WTC11 (cell line): ENCODE data around the gene UCKL1.

Experiments used
- AFF4 ChIP-seq: sonication (generic); formaldehyde crosslinking; IDR thresholded peaks from 2 replicates; pipeline ENCODE4 v1.8.1; 2023; ENCODE audit warnings: mild to moderate bottlenecking, missing genetic modification reagents, borderline replicate concordance
- ATF1 ChIP-seq: sonication (generic); formaldehyde crosslinking; IDR thresholded peaks from 2 replicates; pipeline ENCODE4 v1.8.1; 2023; ENCODE audit warnings: mild to moderate bottlenecking, moderate library complexity, missing genetic modification reagents
- ATF2 ChIP-seq: sonication (generic); formaldehyde crosslinking; IDR thresholded peaks from 2 replicates; pipeline ENCODE4 v1.8.1; 2022; ENCODE audit warnings: low read depth, missing genetic modification reagents, borderline replicate concordance
- CREB1 ChIP-seq: sonication (generic); formaldehyde crosslinking; IDR thresholded peaks from 2 replicates; pipeline ENCODE4 v1.8.0; 2023; ENCODE audit warnings: mild to moderate bottlenecking, missing genetic modification reagents
- CTCF ChIP-seq: fragments of 200-600 bp; IDR thresholded peaks from 2 replicates; pipeline ENCODE4 v1.8.0; 2022; ENCODE audit warnings: antibody characterized with exemption
- ESRRA ChIP-seq: sonication (generic); formaldehyde crosslinking; IDR thresholded peaks from 2 replicates; pipeline ENCODE4 v1.8.1; 2022; ENCODE audit warnings: mild to moderate bottlenecking, missing genetic modification reagents, borderline replicate concordance
- TEAD1 ChIP-seq: sonication (generic); formaldehyde crosslinking; IDR thresholded peaks from 2 replicates; pipeline ENCODE4 v1.8.0; 2022; ENCODE audit warnings: mild to moderate bottlenecking, missing genetic modification reagents
- USF2 ChIP-seq: sonication (generic); formaldehyde crosslinking; IDR thresholded peaks from 2 replicates; pipeline ENCODE4 v1.8.1; 2023; ENCODE audit warnings: mild to moderate bottlenecking, missing genetic modification reagents, moderate library complexity
- ZBTB21 ChIP-seq: sonication (generic); formaldehyde crosslinking; IDR thresholded peaks from 2 replicates; pipeline ENCODE4 v1.8.1; 2023; ENCODE audit warnings: mild to moderate bottlenecking, missing genetic modification reagents, borderline replicate concordance
- ZNF121 ChIP-seq: sonication (generic); formaldehyde crosslinking; IDR thresholded peaks from 2 replicates; pipeline ENCODE4 v1.8.0; 2023; ENCODE audit warnings: missing genetic modification reagents

GRCh38 chr20:63929071-63929470, 27.1 kb downstream of the UCKL1 start:
- TF ChIP-seq CTCF: no peak
- no peak for TF ChIP-seq ATF1 (CRISPR knock-in tag)
- TF ChIP-seq ZNF121 (CRISPR knock-in tag): no peak
- no peak for TF ChIP-seq ESRRA (CRISPR knock-in tag)
- no peak for TF ChIP-seq ZBTB21 (CRISPR knock-in tag)
- no peak for TF ChIP-seq CREB1 (CRISPR knock-in tag)
- TF ChIP-seq ATF2 (CRISPR knock-in tag): no peak
- TF ChIP-seq USF2 (CRISPR knock-in tag): no peak
- no peak for TF ChIP-seq TEAD1 (CRISPR knock-in tag)
- TF ChIP-seq AFF4 (CRISPR knock-in tag): no peak
